Measurements from ENCODE around the gene LAP3. TPM values are rescaled to one million over a fixed set of nuclear protein-coding genes. Genes with fewer than 3 reads are reported as not detected.

LAP3 gene
- total and polyA plus RNA-seq, 11 donors: 14.4 to 281 (median 66.1) TPM

DNA sequence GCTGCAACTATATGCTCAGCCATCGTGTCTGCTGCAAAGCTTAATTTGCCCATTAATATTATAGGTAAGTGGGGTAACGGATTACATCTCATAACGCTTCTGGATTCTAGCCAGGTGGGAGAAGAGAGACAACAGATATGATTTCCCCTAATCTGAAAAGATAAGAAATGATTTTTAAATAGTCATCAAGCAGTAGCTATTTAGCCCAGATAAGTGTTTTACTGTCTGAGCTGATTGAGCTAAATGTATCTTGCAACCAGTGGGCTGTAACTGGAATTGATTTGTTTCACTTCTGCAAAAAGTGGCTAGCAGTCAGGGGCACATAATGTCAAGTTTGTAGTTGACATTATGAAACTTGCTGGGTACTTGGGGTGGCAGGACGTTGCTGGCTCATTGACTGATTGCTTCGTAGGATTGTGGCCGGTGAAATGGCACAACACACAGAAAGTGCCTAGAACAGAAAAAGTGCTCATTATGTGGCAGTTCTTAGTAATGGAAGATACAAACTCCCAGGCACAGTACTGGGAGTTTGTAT, 18.5 kb downstream of the LAP3 start:
- intact Hi-C loops (cut with DNase I): loop anchor here in 1 of 10 donors (2.0 kb wide), 1 partner anchor 39 kb away; no protein-coding TSS in a partner anchor
- TF ChIP-seq, protein P1, sequence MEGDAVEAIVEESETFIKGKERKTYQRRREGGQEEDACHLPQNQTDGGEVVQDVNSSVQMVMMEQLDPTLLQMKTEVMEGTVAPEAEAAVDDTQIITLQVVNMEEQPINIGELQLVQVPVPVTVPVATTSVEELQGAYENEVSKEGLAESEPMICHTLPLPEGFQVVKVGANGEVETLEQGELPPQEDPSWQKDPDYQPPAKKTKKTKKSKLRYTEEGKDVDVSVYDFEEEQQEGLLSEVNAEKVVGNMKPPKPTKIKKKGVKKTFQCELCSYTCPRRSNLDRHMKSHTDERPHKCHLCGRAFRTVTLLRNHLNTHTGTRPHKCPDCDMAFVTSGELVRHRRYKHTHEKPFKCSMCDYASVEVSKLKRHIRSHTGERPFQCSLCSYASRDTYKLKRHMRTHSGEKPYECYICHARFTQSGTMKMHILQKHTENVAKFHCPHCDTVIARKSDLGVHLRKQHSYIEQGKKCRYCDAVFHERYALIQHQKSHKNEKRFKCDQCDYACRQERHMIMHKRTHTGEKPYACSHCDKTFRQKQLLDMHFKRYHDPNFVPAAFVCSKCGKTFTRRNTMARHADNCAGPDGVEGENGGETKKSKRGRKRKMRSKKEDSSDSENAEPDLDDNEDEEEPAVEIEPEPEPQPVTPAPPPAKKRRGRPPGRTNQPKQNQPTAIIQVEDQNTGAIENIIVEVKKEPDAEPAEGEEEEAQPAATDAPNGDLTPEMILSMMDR (IDR thresholded peaks at IDR 0.05): no peak
- TF ChIP-seq POLR2A (IDR thresholded peaks at IDR 0.05): no peak
- Histone ChIP-seq H3K27ac (peak overlapping the region in 1 of 12 donors; percentile 76), H3K4me1 (peaks cover 0 to 56% (median 0%) of the 10 kb centered on the region in 12 donors), H3K27me3 (no peaks in the 10 kb centered on the region), H3K9me3 (no peaks in the 10 kb centered on the region), H3K4me3 (no peak overlapping the region), H3K36me3 (peaks cover 0 to 100% (median 99%) of the 10 kb centered on the region in 9 donors)
- ATAC-seq (peak in 2 of 4 donors; percentile 41 to 46), DNase-seq (no peak)
- WGBS, 4 donors: 81 to 85% (median 85%) methylated on average over 6 of the region's 6 CpGs

DNA sequence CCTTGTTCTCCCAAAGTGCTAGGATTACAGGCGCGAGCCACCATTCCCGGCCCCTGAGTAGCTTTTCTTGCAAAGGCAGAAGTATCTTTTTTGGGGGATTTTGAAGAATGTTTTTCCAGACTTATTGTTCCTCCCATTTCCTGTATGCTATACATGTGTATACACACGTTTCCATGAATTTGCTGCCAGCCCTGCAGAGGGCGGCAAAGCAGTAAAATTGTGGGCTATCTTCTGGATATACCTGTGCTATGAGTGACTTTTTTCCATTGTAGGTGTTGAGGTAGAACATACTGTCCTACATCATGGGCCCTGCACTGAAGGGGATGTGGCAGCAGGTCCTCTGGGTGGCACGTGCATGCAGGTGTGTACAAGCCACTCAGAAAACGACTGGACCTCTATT, 20.5 kb downstream of the LAP3 start:
- ATAC-seq (no peak), DNase-seq (no peak)
- intact Hi-C loops (cut with DNase I): loop anchor here in 1 of 10 donors (2.0 kb wide), 1 partner anchor 37 kb away; no protein-coding TSS in a partner anchor
- no peak for TF ChIP-seq POLR2A (IDR thresholded peaks at IDR 0.05)
- TF ChIP-seq, protein P1 (IDR thresholded peaks at IDR 0.05): peak in 3 of 12 donors; percentile 12 to 20 (median 18)
- Histone ChIP-seq H3K4me1 (peaks cover 0 to 39% (median 0%) of the 10 kb centered on the region in 12 donors), H3K27ac (no peak overlapping the region), H3K36me3 (peaks cover 0 to 100% (median 98%) of the 10 kb centered on the region in 9 donors), H3K27me3 (no peaks in the 10 kb centered on the region), H3K9me3 (no peaks in the 10 kb centered on the region), H3K4me3 (no peak overlapping the region)
- 59 to 71% (median 67%) methylated on average over 7 of the region's 7 CpGs for WGBS, 4 donors

DNA sequence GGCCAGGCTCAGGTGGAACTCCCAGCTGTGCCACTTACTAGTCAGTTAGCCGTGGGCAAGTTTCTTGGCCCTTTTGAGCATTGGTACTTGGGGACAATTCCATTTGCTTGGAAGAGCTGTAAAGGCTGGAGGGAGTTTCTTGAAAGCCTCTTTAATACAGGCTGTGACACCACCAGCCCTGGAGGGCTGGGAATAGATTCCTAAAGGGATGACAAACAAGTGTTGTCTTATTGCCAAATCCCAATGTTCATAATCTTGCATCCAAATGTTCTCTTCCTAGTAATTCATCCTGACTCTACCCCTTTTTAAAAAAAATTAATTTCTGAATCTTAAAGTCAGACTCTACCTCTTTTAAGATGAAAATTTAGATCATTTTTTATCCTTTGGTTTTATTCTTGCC, 22.8 kb downstream of the LAP3 start:
- intact Hi-C loops (cut with DNase I): no loop called here
- Histone ChIP-seq H3K27ac (no peak overlapping the region), H3K36me3 (peaks cover 0 to 100% (median 95%) of the 10 kb centered on the region in 9 donors), H3K4me1 (peaks cover 0 to 27% (median 0%) of the 10 kb centered on the region in 12 donors), H3K9me3 (no peaks in the 10 kb centered on the region), H3K4me3 (no peak overlapping the region), H3K27me3 (no peaks in the 10 kb centered on the region)
- 38 to 96% (median 87%) methylated on average over 1 of the region's 1 CpG for WGBS, 4 donors
- DNase-seq (no peak), ATAC-seq (no peak)
- TF ChIP-seq, protein P1 (IDR thresholded peaks at IDR 0.05): no peak
- TF ChIP-seq POLR2A (IDR thresholded peaks at IDR 0.05): no peak

DNA sequence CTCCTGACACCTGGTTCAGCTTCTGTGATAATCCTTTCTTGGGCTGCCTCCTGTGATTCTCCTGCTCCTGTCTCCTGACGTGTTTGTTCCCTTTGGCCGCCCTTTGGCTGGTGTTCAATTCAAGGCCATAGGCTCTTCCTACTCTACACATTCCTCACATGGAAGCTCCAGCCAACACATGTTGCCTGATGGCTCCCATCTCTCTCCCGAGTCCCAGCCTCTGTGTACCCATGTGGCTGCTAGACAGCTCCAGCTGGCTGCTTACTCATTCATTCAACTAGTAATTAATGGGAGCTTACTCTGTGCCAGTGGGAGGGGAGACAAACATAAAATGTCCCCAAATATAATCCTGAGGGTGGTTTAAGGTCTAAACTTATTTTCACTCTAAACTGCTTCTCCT, 28.2 kb downstream of the LAP3 start:
- intact Hi-C loops (cut with DNase I): no loop called here
- WGBS, 4 donors: 70 to 82% (median 80%) methylated on average over 3 of the region's 3 CpGs
- ATAC-seq: no peak

More for the DNA sequence above, 28.2 kb downstream of the LAP3 start:
- Histone ChIP-seq H3K9me3 (no peaks in the 10 kb centered on the region), H3K4me1 (no peaks in the 10 kb centered on the region), H3K27ac (no peak overlapping the region), H3K27me3 (no peaks in the 10 kb centered on the region), H3K4me3 (no peak overlapping the region), H3K36me3 (peaks cover 4 to 87% (median 80%) of the 10 kb centered on the region in 9 donors)
- TF ChIP-seq, protein P1 (IDR thresholded peaks at IDR 0.05): no peak
- no peak for TF ChIP-seq POLR2A (IDR thresholded peaks at IDR 0.05)
- DNase-seq: no peak

Measured in heart left ventricle (tissue), 16 donors.